Measurements from ENCODE around the gene AKT3.

- no peak for TF ChIP-seq CTCF (IDR thresholded peaks at IDR 0.05)
- TF ChIP-seq POLR2A (IDR thresholded peaks at IDR 0.05): no peak
- no peak for TF ChIP-seq POLR2AphosphoS5 (IDR thresholded peaks at IDR 0.05)
Observed at GRCh38 chr1:243526180-243526579, 323.9 kb downstream of the AKT3 start.

All from sigmoid colon (tissue), 4 donors.